ENCODE data around the gene ATF6B.

The ATF6B gene

GRCh38 chr6:32175711-32176475, 47.8 kb upstream of the ATF6B start, which contains the start of gene AGPAT1:
Gene AGPAT1, minus strand, starts transcription at chr6:32176084. Its CDS starts 4,588 bp downstream, at chr6:32171496.
- peak; percentile 98 for DNase-seq
- Histone ChIP-seq H3K4me2 (ENCODE audit: low read length, poor library complexity, severe bottlenecking) (peak within 1 kb of the TSS; percentile 89), H4K91ac (ENCODE audit: low read length) (peak within 1 kb of the TSS; percentile 97), H3K79me1 (replicated peaks; ENCODE audit: low read length, poor library complexity, severe bottlenecking) (peaks cover 36% of the 10 kb centered on the region), H3K23ac (ENCODE audit: low read length in 2 of 2) (peak within 1 kb of the TSS in 1 of 2 experiments; percentile 34), H3K9ac (ENCODE audit: low read length) (peak within 1 kb of the TSS; percentile 92), H3K27me3 (ENCODE audit: control insufficient read depth in 1 of 2, insufficient read depth in 1 of 2, low read length in 2 of 2) (no peaks in the 10 kb centered on the region), H2BK5ac (ENCODE audit: low read depth, low read length, poor library complexity, severe bottlenecking) (peak within 1 kb of the TSS; percentile 33), H3K27ac (ENCODE audit: low read length, poor library complexity, severe bottlenecking) (peak within 1 kb of the TSS; percentile 99), H3K4me1 (ENCODE audit: control insufficient read depth, insufficient read depth, low read depth, low read length) (peaks cover 20% of the 10 kb centered on the region), H2BK120ac (ENCODE audit: low read depth, low read length) (peak within 1 kb of the TSS; percentile 86), H2AFZ (ENCODE audit: low read depth, low read length) (no peak within 1 kb of the TSS), H2BK12ac (ENCODE audit: low read length in 2 of 2) (peak within 1 kb of the TSS in 1 of 2 experiments; percentile 74), H2AK5ac (ENCODE audit: low read length, severe bottlenecking) (peak within 1 kb of the TSS; percentile 51), H2BK15ac (ENCODE audit: low read depth, poor library complexity, severe bottlenecking) (no peak within 1 kb of the TSS), H3K4me3 (ENCODE audit: insufficient read depth in 1 of 2, low read depth in 1 of 2, low read length in 2 of 2) (peak within 1 kb of the TSS; percentile 99 to 100), H4K8ac (ENCODE audit: low read length) (peak within 1 kb of the TSS; percentile 95), H3K14ac (ENCODE audit: low read length in 2 of 2) (peak within 1 kb of the TSS in 1 of 2 experiments; percentile 91), H3K9me3 (ENCODE audit: control insufficient read depth, low read length) (no peaks in the 10 kb centered on the region), H3K36me3 (ENCODE audit: control insufficient read depth in 1 of 2, insufficient read depth in 2 of 2, low read depth in 1 of 2, low read length in 2 of 2) (peaks cover 15 to 16% of the 10 kb centered on the region in 2 experiments), H3K4ac (ENCODE audit: low read depth in 1 of 2, low read length in 2 of 2) (peak within 1 kb of the TSS; percentile 15 to 81), H3K18ac (ENCODE audit: low read depth in 1 of 2, low read length in 2 of 2) (peak within 1 kb of the TSS; percentile 97 to 99)
- WGBS, result 3% methylated on average over 17 of the region's 27 CpGs

GRCh38 chr6:32175322-32175710, 47.3 kb upstream of the ATF6B start:
- Histone ChIP-seq H2BK120ac (ENCODE audit: low read depth, low read length) (peak overlapping the region; percentile 86), H3K18ac (ENCODE audit: low read depth in 1 of 2, low read length in 2 of 2) (peak overlapping the region; percentile 97 to 99), H2AK5ac (ENCODE audit: low read length, severe bottlenecking) (no peak overlapping the region), H3K23ac (ENCODE audit: low read length in 2 of 2) (peak overlapping the region in 1 of 2 experiments; percentile 34), H3K14ac (ENCODE audit: low read length in 2 of 2) (peak overlapping the region in 1 of 2 experiments; percentile 91), H2BK15ac (ENCODE audit: low read depth, poor library complexity, severe bottlenecking) (no peak overlapping the region), H3K9me3 (ENCODE audit: control insufficient read depth, low read length) (no peaks in the 10 kb centered on the region), H3K4ac (ENCODE audit: low read depth in 1 of 2, low read length in 2 of 2) (peak overlapping the region; percentile 15 to 34), H3K27ac (ENCODE audit: low read length, poor library complexity, severe bottlenecking) (no peak overlapping the region), H3K36me3 (ENCODE audit: control insufficient read depth in 1 of 2, insufficient read depth in 2 of 2, low read depth in 1 of 2, low read length in 2 of 2) (peaks cover 16 to 18% of the 10 kb centered on the region in 2 experiments), H3K79me1 (replicated peaks; ENCODE audit: low read length, poor library complexity, severe bottlenecking) (peaks cover 36% of the 10 kb centered on the region), H2BK5ac (ENCODE audit: low read depth, low read length, poor library complexity, severe bottlenecking) (peak overlapping the region; percentile 33), H3K4me1 (ENCODE audit: control insufficient read depth, insufficient read depth, low read depth, low read length) (peaks cover 22% of the 10 kb centered on the region), H3K27me3 (ENCODE audit: control insufficient read depth in 1 of 2, insufficient read depth in 1 of 2, low read length in 2 of 2) (no peaks in the 10 kb centered on the region), H3K9ac (ENCODE audit: low read length) (peak overlapping the region; percentile 92), H3K4me2 (ENCODE audit: low read length, poor library complexity, severe bottlenecking) (peak overlapping the region; percentile 89), H2BK12ac (ENCODE audit: low read length in 2 of 2) (peak overlapping the region in 1 of 2 experiments; percentile 74), H4K91ac (ENCODE audit: low read length) (peak overlapping the region; percentile 97), H3K4me3 (ENCODE audit: insufficient read depth in 1 of 2, low read depth in 1 of 2, low read length in 2 of 2) (peak overlapping the region; percentile 99 to 100), H2AFZ (ENCODE audit: low read depth, low read length) (no peak overlapping the region), H4K8ac (ENCODE audit: low read length) (no peak overlapping the region)
- 7% methylated on average over 2 of the region's 2 CpGs for WGBS
- no peak for DNase-seq

- Histone ChIP-seq H2BK5ac (ENCODE audit: low read depth, low read length, poor library complexity, severe bottlenecking) (no peak overlapping the region), H4K91ac (ENCODE audit: low read length) (no peak overlapping the region)
- WGBS, result 100% methylated on average over 1 of the region's 1 CpG
Measured at GRCh38 chr6:32174416-32174815, 46.4 kb upstream of the ATF6B start.

GRCh38 chr6:32173051-32173727, 45.1 kb upstream of the ATF6B start:
- 91% methylated on average over 4 of the region's 4 CpGs for WGBS
- no peak for DNase-seq

More at GRCh38 chr6:32174416-32174815, 46.4 kb upstream of the ATF6B start:
- Histone ChIP-seq H2AK5ac (ENCODE audit: low read length, severe bottlenecking) (no peak overlapping the region), H2BK120ac (ENCODE audit: low read depth, low read length) (no peak overlapping the region), H3K18ac (ENCODE audit: low read depth in 1 of 2, low read length in 2 of 2) (no peak overlapping the region), H3K27ac (ENCODE audit: low read length, poor library complexity, severe bottlenecking) (no peak overlapping the region), H3K4me3 (ENCODE audit: insufficient read depth in 1 of 2, low read depth in 1 of 2, low read length in 2 of 2) (peak overlapping the region in 1 of 2 experiments; percentile 99), H3K14ac (ENCODE audit: low read length in 2 of 2) (no peak overlapping the region), H3K27me3 (ENCODE audit: control insufficient read depth in 1 of 2, insufficient read depth in 1 of 2, low read length in 2 of 2) (no peaks in the 10 kb centered on the region), H3K4me1 (ENCODE audit: control insufficient read depth, insufficient read depth, low read depth, low read length) (peaks cover 20% of the 10 kb centered on the region), H3K4ac (ENCODE audit: low read depth in 1 of 2, low read length in 2 of 2) (no peak overlapping the region), H3K9me3 (ENCODE audit: control insufficient read depth, low read length) (no peaks in the 10 kb centered on the region), H2AFZ (ENCODE audit: low read depth, low read length) (no peak overlapping the region), H3K4me2 (ENCODE audit: low read length, poor library complexity, severe bottlenecking) (no peak overlapping the region), H4K8ac (ENCODE audit: low read length) (no peak overlapping the region), H3K9ac (ENCODE audit: low read length) (no peak overlapping the region), H2BK12ac (ENCODE audit: low read length in 2 of 2) (no peak overlapping the region), H3K79me1 (replicated peaks; ENCODE audit: low read length, poor library complexity, severe bottlenecking) (peaks cover 31% of the 10 kb centered on the region), H3K36me3 (ENCODE audit: control insufficient read depth in 1 of 2, insufficient read depth in 2 of 2, low read depth in 1 of 2, low read length in 2 of 2) (peaks cover 20 to 21% of the 10 kb centered on the region in 2 experiments), H2BK15ac (ENCODE audit: low read depth, poor library complexity, severe bottlenecking) (no peak overlapping the region), H3K23ac (ENCODE audit: low read length in 2 of 2) (no peak overlapping the region)
- DNase-seq, result no peak

More at GRCh38 chr6:32173051-32173727, 45.1 kb upstream of the ATF6B start:
- Histone ChIP-seq H3K4me3 (ENCODE audit: insufficient read depth in 1 of 2, low read depth in 1 of 2, low read length in 2 of 2) (no peak overlapping the region), H2BK12ac (ENCODE audit: low read length in 2 of 2) (peak overlapping the region in 1 of 2 experiments; percentile 25), H3K9me3 (ENCODE audit: control insufficient read depth, low read length) (no peaks in the 10 kb centered on the region), H3K4me1 (ENCODE audit: control insufficient read depth, insufficient read depth, low read depth, low read length) (peaks cover 23% of the 10 kb centered on the region), H3K36me3 (ENCODE audit: control insufficient read depth in 1 of 2, insufficient read depth in 2 of 2, low read depth in 1 of 2, low read length in 2 of 2) (peaks cover 32% of the 10 kb centered on the region in 2 experiments), H3K4me2 (ENCODE audit: low read length, poor library complexity, severe bottlenecking) (no peak overlapping the region), H4K8ac (ENCODE audit: low read length) (no peak overlapping the region), H3K18ac (ENCODE audit: low read depth in 1 of 2, low read length in 2 of 2) (no peak overlapping the region), H3K4ac (ENCODE audit: low read depth in 1 of 2, low read length in 2 of 2) (no peak overlapping the region), H3K9ac (ENCODE audit: low read length) (no peak overlapping the region), H4K91ac (ENCODE audit: low read length) (no peak overlapping the region), H3K23ac (ENCODE audit: low read length in 2 of 2) (no peak overlapping the region), H2AFZ (ENCODE audit: low read depth, low read length) (no peak overlapping the region), H2BK15ac (ENCODE audit: low read depth, poor library complexity, severe bottlenecking) (peak overlapping the region; percentile 2), H2AK5ac (ENCODE audit: low read length, severe bottlenecking) (no peak overlapping the region), H3K79me1 (replicated peaks; ENCODE audit: low read length, poor library complexity, severe bottlenecking) (peaks cover 30% of the 10 kb centered on the region), H3K27ac (ENCODE audit: low read length, poor library complexity, severe bottlenecking) (no peak overlapping the region), H2BK5ac (ENCODE audit: low read depth, low read length, poor library complexity, severe bottlenecking) (no peak overlapping the region), H2BK120ac (ENCODE audit: low read depth, low read length) (no peak overlapping the region), H3K27me3 (ENCODE audit: control insufficient read depth in 1 of 2, insufficient read depth in 1 of 2, low read length in 2 of 2) (no peaks in the 10 kb centered on the region), H3K14ac (ENCODE audit: low read length in 2 of 2) (no peak overlapping the region)
